T-helper 2 cell (primary cell): ENCODE data around the gene FAM187B.
"Not testable (repeated sequence)": the region's sequence is repeated elsewhere in the genome, so short reads cannot be mapped to it uniquely, and the experiment has no call there.

Experiments used
- DNase-seq, 5 experiments: peaks; one replicate each; pipeline versions ENCODE4 v3.0.0 to v3.0.0-alpha.2; 2012 to 2022

The FAM187B gene

GRCh38 chr19:35262101-35262761, 33.7 kb upstream of the FAM187B start:
- no peak for DNase-seq

GRCh38 chr19:35261356-35262100, 33.0 kb upstream of the FAM187B start:
- no peak for DNase-seq

GRCh38 chr19:35260694-35261304, 32.3 kb upstream of the FAM187B start:
- no peak for DNase-seq

GRCh38 chr19:35257113-35257461, 28.5 kb upstream of the FAM187B start:
- no peak for DNase-seq

- no peak for DNase-seq
Measured at GRCh38 chr19:35256566-35256965, 28.0 kb upstream of the FAM187B start.

GRCh38 chr19:35254341-35255297, 26.1 kb upstream of the FAM187B start:
- no peak for DNase-seq

- DNase-seq: no peak
Measured at GRCh38 chr19:35253316-35254286, 25.1 kb upstream of the FAM187B start.

- DNase-seq: no peak
Measured at GRCh38 chr19:35251456-35251855, 22.9 kb upstream of the FAM187B start.

GRCh38 chr19:35249848-35250711, 21.5 kb upstream of the FAM187B start:
- no peak for DNase-seq

- no peak for DNase-seq
Measured at GRCh38 chr19:35249146-35249847, 20.8 kb upstream of the FAM187B start.

- peak; percentile 29 to 75 (median 56) for DNase-seq
Measured at GRCh38 chr19:35248310-35249145, 20.0 kb upstream of the FAM187B start, which contains the start of gene LSR. Gene LSR, plus strand, starts transcription at chr19:35249002. Its CDS starts 21 bp downstream, at chr19:35249023.

- peak in 4 of 5 experiments; percentile 27 to 48 (median 40) for DNase-seq
Measured at GRCh38 chr19:35247526-35248309, 19.2 kb upstream of the FAM187B start.

- DNase-seq: no peak
Measured at GRCh38 chr19:35246466-35247092, 18.0 kb upstream of the FAM187B start.

GRCh38 chr19:35241417-35241816, 12.9 kb upstream of the FAM187B start:
- DNase-seq: no peak

GRCh38 chr19:35240327-35240726, 11.8 kb upstream of the FAM187B start:
- DNase-seq: peak in 2 of 5 experiments; percentile 42 to 80

- DNase-seq: not testable (repeated sequence)
Measured at GRCh38 chr19:35239597-35239996, 11.1 kb upstream of the FAM187B start.
